H1 (cell line): ENCODE measurements around the gene IFNA13. TPM values are rescaled to one million over a fixed set of nuclear protein-coding genes. Genes with fewer than 3 reads are reported as not detected.
A peak's percentile ranks its signal among the peaks of the same experiment; 100 is the strongest.
"Not testable (repeated sequence)": the region's sequence is repeated elsewhere in the genome, so short reads cannot be mapped to it uniquely, and the experiment has no call there.

Experiments used
- CTCF ChIA-PET: fragments of 300-600 bp; sonication (Branson Sonifier 250); formaldehyde crosslinking; loops from one replicate; lab custom pipeline; 2021; ENCODE audit not compliant: partially characterized antibody; lab: Charles Lee
- POLR2A ChIA-PET: fragments of 300-600 bp; sonication (Branson Sonifier 250); formaldehyde crosslinking; loops from one replicate; lab custom pipeline; 2021; ENCODE audit warnings: inconsistent platforms; ENCODE audit not compliant: partially characterized antibody; lab: Charles Lee
- DNase-seq, 2 experiments: peaks; one replicate each; pipeline versions ENCODE4 v3.0.0 to v3.0.0-alpha.2; 2010 to 2022; ENCODE audit warnings: low spot score in 2 of 2, low read depth in 1 of 2, mixed read lengths in 1 of 2
- FAIRE-seq: peaks from 2 replicates; lab custom pipeline; 2011; peaks lifted over from hg19 to GRCh38; lab: Jason Lieb, UNC
- H2AFZ ChIP-seq: 2 replicates; pipeline ENCODE4 v1.8.1; 2012; ENCODE audit warnings: low read length, inconsistent platforms
- H2AK5ac ChIP-seq: 2 replicates; pipeline ENCODE4 v1.6.1; 2013; ENCODE audit warnings: low read depth, low read length
- H2BK120ac ChIP-seq: replicated peaks from 2 replicates; pipeline ENCODE3; 2013; ENCODE audit warnings: low read depth, low read length, inconsistent platforms
- H2BK12ac ChIP-seq: 2 replicates; pipeline ENCODE4 v1.6.1; 2013; ENCODE audit warnings: low read depth, low read length
- H2BK15ac ChIP-seq: 2 replicates; pipeline ENCODE4 v1.6.1; 2013; ENCODE audit warnings: low read length
- H2BK20ac ChIP-seq: 2 replicates; pipeline ENCODE4 v1.6.1; 2013; ENCODE audit warnings: low read length
- H2BK5ac ChIP-seq: 2 replicates; pipeline ENCODE4 v1.6.1; 2013; ENCODE audit warnings: low read depth, low read length
- H3K14ac ChIP-seq: 2 replicates; pipeline ENCODE4 v1.6.1; 2013; ENCODE audit warnings: inconsistent platforms; ENCODE audit not compliant: insufficient read length
- H3K18ac ChIP-seq: 2 replicates; pipeline ENCODE4 v1.6.1; 2013; ENCODE audit warnings: low read length; ENCODE audit errors: extremely low read depth
- H3K23ac ChIP-seq: 2 replicates; pipeline ENCODE4 v1.6.1; 2013; ENCODE audit warnings: inconsistent platforms; ENCODE audit not compliant: insufficient read length
- H3K23me2 ChIP-seq: 2 replicates; pipeline ENCODE4 v1.6.1; 2013; ENCODE audit warnings: low read depth, low read length
- H3K27ac ChIP-seq: 2 replicates; pipeline ENCODE4 v1.6.1; 2011; ENCODE audit warnings: low read depth, low read length, inconsistent platforms
- H3K27me3 ChIP-seq, 4 experiments: replicated peaks in 1 of 4; 1 replicate in 1 of 4; 2 replicates in 3 of 4; pipeline versions ENCODE4 v1.6.1 to v1.8.1; 2011 to 2013; ENCODE audit warnings: low read length in 3 of 4, mild to moderate bottlenecking in 3 of 4, inconsistent platforms in 2 of 4, mixed read lengths in 2 of 4, moderate library complexity in 1 of 4; ENCODE audit not compliant: control insufficient read depth in 3 of 4, insufficient read depth in 3 of 4; ENCODE audit errors: extremely low read depth in 1 of 4
- H3K36me3 ChIP-seq, 4 experiments: 2 replicates each; pipeline versions ENCODE4 v1.6.1 to v1.8.1; 2011 to 2013; ENCODE audit warnings: mild to moderate bottlenecking in 4 of 4, low read length in 3 of 4, moderate library complexity in 2 of 4, control low read depth in 1 of 4, inconsistent platforms in 1 of 4; ENCODE audit not compliant: insufficient read depth in 4 of 4, control insufficient read depth in 2 of 4
- H3K4ac ChIP-seq: replicated peaks from 2 replicates; pipeline ENCODE3; 2013; ENCODE audit warnings: low read length, low read depth, mixed read lengths, inconsistent platforms; ENCODE audit not compliant: insufficient read length
- H3K4me1 ChIP-seq, 4 experiments: replicated peaks in 1 of 4; 1 replicate in 1 of 4; 2 replicates in 3 of 4; pipeline versions ENCODE4 v1.6.1 to v1.8.1; 2011 to 2013; ENCODE audit warnings: low read length in 3 of 4, inconsistent platforms in 2 of 4, mixed read lengths in 1 of 4; ENCODE audit not compliant: insufficient read depth in 4 of 4, control insufficient read depth in 3 of 4
- H3K4me2 ChIP-seq, 2 experiments: 2 replicates each; pipeline versions ENCODE4 v1.6.1 to v1.8.1; 2011 to 2013; ENCODE audit warnings: low read depth in 2 of 2, low read length in 2 of 2, control low read depth in 1 of 2, inconsistent platforms in 1 of 2, mild to moderate bottlenecking in 1 of 2; ENCODE audit not compliant: insufficient read depth in 1 of 2
- H3K4me3 ChIP-seq, 4 experiments: fragments of 200-600, 300-600 bp in 1 of 4; sonication (generic), shearing (Covaris generic), sonication (Bioruptor Twin) in 1 of 4; 2 replicates each; pipeline versions ENCODE4 v1.5.1 to v1.8.1; 2011 to 2016; ENCODE audit warnings: low read length in 4 of 4, low read depth in 3 of 4, control low read depth in 2 of 4, inconsistent platforms in 2 of 4, mild to moderate bottlenecking in 2 of 4, mixed read lengths in 1 of 4, moderate library complexity in 1 of 4; ENCODE audit not compliant: insufficient read depth in 2 of 4; ENCODE audit errors: extremely low read depth in 1 of 4
- H3K56ac ChIP-seq: replicated peaks from 2 replicates; pipeline ENCODE3; 2013; ENCODE audit warnings: low read depth, mild to moderate bottlenecking, mixed read lengths, low read length, inconsistent platforms; ENCODE audit not compliant: insufficient read length
- H3K79me1 ChIP-seq: 2 replicates; pipeline ENCODE4 v1.6.1; 2013; ENCODE audit warnings: low read depth, low read length, control low read depth
- H3K79me2 ChIP-seq, 2 experiments: 2 replicates each; pipeline versions ENCODE4 v1.6.1 to v1.8.1; 2012 to 2013; ENCODE audit warnings: low read length in 2 of 2, mild to moderate bottlenecking in 2 of 2, inconsistent platforms in 1 of 2; ENCODE audit not compliant: insufficient read depth in 2 of 2, control insufficient read depth in 1 of 2
- H3K9ac ChIP-seq, 4 experiments: replicated peaks in 1 of 4; 1 replicate in 1 of 4; 2 replicates in 3 of 4; pipeline versions ENCODE4 v1.6.1 to v1.8.1; 2011 to 2013; ENCODE audit warnings: low read depth in 3 of 4, low read length in 3 of 4, control low read depth in 2 of 4, mild to moderate bottlenecking in 2 of 4, moderate library complexity in 2 of 4, inconsistent platforms in 1 of 4; ENCODE audit errors: extremely low read depth in 1 of 4
- H3K9me3 ChIP-seq, 2 experiments: 2 replicates each; pipeline versions ENCODE4 v1.6.1 to v1.8.1; 2012 to 2013; ENCODE audit warnings: mild to moderate bottlenecking in 2 of 2, moderate library complexity in 2 of 2, control low read depth in 1 of 2, inconsistent platforms in 1 of 2, low read depth in 1 of 2, low read length in 1 of 2, mixed read lengths in 1 of 2; ENCODE audit not compliant: insufficient read depth in 2 of 2
- H4K20me1 ChIP-seq, 2 experiments: replicated peaks in 1 of 2; 2 replicates each; pipeline versions ENCODE3 to v1.8.1; 2011 to 2013; ENCODE audit warnings: inconsistent platforms in 2 of 2, low read length in 2 of 2, mild to moderate bottlenecking in 1 of 2; ENCODE audit not compliant: insufficient read depth in 2 of 2, control insufficient read depth in 1 of 2
- H4K5ac ChIP-seq: 2 replicates; pipeline ENCODE4 v1.6.1; 2013; ENCODE audit warnings: low read length, low read depth, mixed read lengths, inconsistent platforms; ENCODE audit not compliant: insufficient read length
- H4K8ac ChIP-seq: 2 replicates; pipeline ENCODE4 v1.8.0; 2013; ENCODE audit warnings: mild to moderate bottlenecking, moderate library complexity, low read length, inconsistent platforms; ENCODE audit not compliant: insufficient read depth; ENCODE audit errors: extremely low read depth
- H4K91ac ChIP-seq: replicated peaks from 2 replicates; pipeline ENCODE3; 2013; ENCODE audit warnings: low read length, mixed read lengths, inconsistent platforms; ENCODE audit not compliant: insufficient read length
- WGBS, 2 experiments: shearing (Covaris generic) in 1 of 2; methylation state at CpG; one replicate each; pipeline versions ENCODE4 v1.1.6 to v1.1.7; 2013 to 2015; ENCODE audit warnings: low lambda C conversion rate in 2 of 2, mixed read lengths in 2 of 2, inconsistent platforms in 1 of 2, low coverage in 1 of 2, missing lambda C conversion rate in 1 of 2; ENCODE audit not compliant: insufficient replicate concordance in 2 of 2, insufficient coverage in 1 of 2, insufficient read length in 1 of 2; ENCODE audit errors: extremely low coverage in 1 of 2, missing lambda C conversion rate in 1 of 2; 5-methylcytosine and 5-hydroxymethylcytosine counted together
- polyA plus RNA-seq, 7 experiments: library from polyadenylated mRNA; depleted of rRNA in 3 of 7; stranded (reverse) in 5 of 7; unstranded in 2 of 7; fragments of >200 nt in 5 of 7; fragments of 200-250 nt in 2 of 7; gene quantifications; 1 replicate in 5 of 7; 2 replicates in 1 of 7; 4 replicates in 1 of 7; pipeline versions ENCODE4 v1.2.1 to v1.2.3, GENCODE V29; 2011 to 2013; ENCODE audit warnings: missing spikeins in 2 of 7, mixed read lengths in 2 of 7
- total RNA-seq: library from RNA; stranded (reverse); fragmentation: NEBNext Ultra II Directional; extraction: Animal tissue kit (Norgen Biotek cat#: 25700); gene quantifications from 2 replicates; pipeline ENCODE4 v1.2.1, GENCODE V29; 2021

IFNA13 gene
- total and polyA plus RNA-seq, 2 of the 8 experiments (the other 6 are each of a cell fraction or from before 2014, with no cell fraction given) = not detected

- H3K79me1 ChIP-seq, H3K27me3 ChIP-seq, H4K8ac ChIP-seq, H3K4me1 ChIP-seq, H3K9ac ChIP-seq, H2AK5ac ChIP-seq, H3K18ac ChIP-seq, H3K14ac ChIP-seq, H3K4ac ChIP-seq, POLR2A ChIA-PET, FAIRE-seq, H4K20me1 ChIP-seq, H3K4me2 ChIP-seq, H2BK20ac ChIP-seq, H3K27ac ChIP-seq, H2AFZ ChIP-seq, H3K36me3 ChIP-seq, H2BK15ac ChIP-seq, H3K56ac ChIP-seq, H2BK120ac ChIP-seq, H2BK12ac ChIP-seq, H4K91ac ChIP-seq, DNase-seq, H3K23me2 ChIP-seq, H3K4me3 ChIP-seq, H4K5ac ChIP-seq, H3K79me2 ChIP-seq, H2BK5ac ChIP-seq, H3K23ac ChIP-seq, H3K9me3 ChIP-seq: not testable (repeated sequence)
- 86% methylated on average over 4 of the region's 4 CpGs; no CpG with 5 or more reads in 1 of the 2 experiments for WGBS, 2 experiments
- CTCF ChIA-PET = interaction anchor here (1.3 to 2.3 kb wide), 2 partner anchors 45 to 54 kb away, joined by 4 to 6 read pairs; no protein-coding TSS in a partner anchor
Observed at GRCh38 chr9:21371467-21371866, 3.6 kb upstream of the IFNA13 start.

DNA sequence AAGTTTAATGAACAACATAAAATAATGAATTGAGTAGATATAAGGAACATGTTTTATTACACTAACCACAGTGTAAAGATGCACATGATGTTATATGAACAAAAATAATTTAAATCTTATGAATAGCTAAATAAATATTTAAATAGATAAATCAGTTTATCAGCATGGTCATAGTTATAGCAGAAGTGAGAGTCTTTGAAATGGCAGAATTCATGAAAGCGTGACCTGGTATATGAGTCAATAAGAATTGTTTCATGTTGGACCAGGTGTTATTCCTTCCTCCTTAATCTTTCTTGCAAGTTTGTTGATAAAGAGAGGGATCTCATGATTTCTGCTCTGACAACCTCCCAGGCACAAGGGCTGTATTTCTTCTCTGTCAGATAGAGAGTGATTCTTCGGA, 688 bp downstream of the IFNA13 start:
- H3K4me3 ChIP-seq, H2BK5ac ChIP-seq, H3K36me3 ChIP-seq, H3K9ac ChIP-seq, H3K4ac ChIP-seq, H3K27me3 ChIP-seq, H4K8ac ChIP-seq, H2BK20ac ChIP-seq, H2AFZ ChIP-seq, H3K9me3 ChIP-seq, H3K14ac ChIP-seq, H4K20me1 ChIP-seq, H2BK120ac ChIP-seq, H3K4me1 ChIP-seq, H3K4me2 ChIP-seq, H3K79me1 ChIP-seq, H3K27ac ChIP-seq, H2BK15ac ChIP-seq, H2BK12ac ChIP-seq, H3K23ac ChIP-seq, H3K23me2 ChIP-seq, POLR2A ChIA-PET, H3K79me2 ChIP-seq, H2AK5ac ChIP-seq, H3K56ac ChIP-seq, CTCF ChIA-PET, H4K5ac ChIP-seq, DNase-seq, H4K91ac ChIP-seq, H3K18ac ChIP-seq: not testable (repeated sequence)
- FAIRE-seq = peak; percentile 42
- WGBS, 2 experiments = 90% methylated on average over 1 of the region's 2 CpGs; no CpG with 5 or more reads in 1 of the 2 experiments
